Measurements from ENCODE around the gene SAMMSON.

- TF ChIP-seq POLR2A (IDR thresholded peaks at IDR 0.05) = no peak
- TF ChIP-seq, protein P1, sequence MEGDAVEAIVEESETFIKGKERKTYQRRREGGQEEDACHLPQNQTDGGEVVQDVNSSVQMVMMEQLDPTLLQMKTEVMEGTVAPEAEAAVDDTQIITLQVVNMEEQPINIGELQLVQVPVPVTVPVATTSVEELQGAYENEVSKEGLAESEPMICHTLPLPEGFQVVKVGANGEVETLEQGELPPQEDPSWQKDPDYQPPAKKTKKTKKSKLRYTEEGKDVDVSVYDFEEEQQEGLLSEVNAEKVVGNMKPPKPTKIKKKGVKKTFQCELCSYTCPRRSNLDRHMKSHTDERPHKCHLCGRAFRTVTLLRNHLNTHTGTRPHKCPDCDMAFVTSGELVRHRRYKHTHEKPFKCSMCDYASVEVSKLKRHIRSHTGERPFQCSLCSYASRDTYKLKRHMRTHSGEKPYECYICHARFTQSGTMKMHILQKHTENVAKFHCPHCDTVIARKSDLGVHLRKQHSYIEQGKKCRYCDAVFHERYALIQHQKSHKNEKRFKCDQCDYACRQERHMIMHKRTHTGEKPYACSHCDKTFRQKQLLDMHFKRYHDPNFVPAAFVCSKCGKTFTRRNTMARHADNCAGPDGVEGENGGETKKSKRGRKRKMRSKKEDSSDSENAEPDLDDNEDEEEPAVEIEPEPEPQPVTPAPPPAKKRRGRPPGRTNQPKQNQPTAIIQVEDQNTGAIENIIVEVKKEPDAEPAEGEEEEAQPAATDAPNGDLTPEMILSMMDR (IDR thresholded peaks at IDR 0.05) = no peak
- TF ChIP-seq POLR2AphosphoS5 (IDR thresholded peaks at IDR 0.05) = no peak
Measured at GRCh38 chr3:70040386-70040785, 40.9 kb downstream of the SAMMSON start.

Data from breast epithelium (tissue), 3 donors.